Central memory CD8-positive, alpha-beta T cell (primary cell): ENCODE measurements around the gene BIRC3.
A peak's percentile ranks its signal among the peaks of the same experiment; 100 is the strongest.
"Not testable (repeated sequence)": the region's sequence is repeated elsewhere in the genome, so short reads cannot be mapped to it uniquely, and the experiment has no call there.

ENCODE experiments used
- ATAC-seq: fragments of 150-1000 bp; cut with Tn5 transposase; replicated peaks from 2 replicates; pipeline ENCODE4 v1.10.0; 2022; ENCODE audit warnings: mild to moderate bottlenecking, moderate FRiP score, moderate number of reproducible peaks; ENCODE audit not compliant: poor library complexity, severe bottlenecking; ENCODE audit errors: extremely low read depth
- DNase-seq, 2 donors: peaks; one replicate each; pipeline ENCODE4 v3.0.0; 2021; ENCODE audit warnings: low spot score in 2 of 2
- H3K27ac Mint-ChIP-seq: one replicate; pipeline ENCODE4 v1.8.0; 2022; ENCODE audit warnings: low read depth, mild to moderate bottlenecking, moderate library complexity, mixed read lengths
- H3K27me3 Mint-ChIP-seq: one replicate; pipeline ENCODE4 v1.8.0; 2022; ENCODE audit warnings: mixed read lengths
- H3K36me3 Mint-ChIP-seq: one replicate; pipeline ENCODE4 v1.8.0; 2022; ENCODE audit warnings: mild to moderate bottlenecking, moderate library complexity, mixed read lengths; ENCODE audit not compliant: insufficient read depth
- H3K4me1 Mint-ChIP-seq: one replicate; pipeline ENCODE4 v1.8.0; 2022; ENCODE audit warnings: mixed read lengths
- H3K4me3 Mint-ChIP-seq: one replicate; pipeline ENCODE4 v1.8.0; 2022; ENCODE audit warnings: mild to moderate bottlenecking, moderate library complexity, mixed read lengths
- H3K9me3 Mint-ChIP-seq: one replicate; pipeline ENCODE4 v1.8.0; 2022; ENCODE audit warnings: mixed read lengths

Gene BIRC3

DNA sequence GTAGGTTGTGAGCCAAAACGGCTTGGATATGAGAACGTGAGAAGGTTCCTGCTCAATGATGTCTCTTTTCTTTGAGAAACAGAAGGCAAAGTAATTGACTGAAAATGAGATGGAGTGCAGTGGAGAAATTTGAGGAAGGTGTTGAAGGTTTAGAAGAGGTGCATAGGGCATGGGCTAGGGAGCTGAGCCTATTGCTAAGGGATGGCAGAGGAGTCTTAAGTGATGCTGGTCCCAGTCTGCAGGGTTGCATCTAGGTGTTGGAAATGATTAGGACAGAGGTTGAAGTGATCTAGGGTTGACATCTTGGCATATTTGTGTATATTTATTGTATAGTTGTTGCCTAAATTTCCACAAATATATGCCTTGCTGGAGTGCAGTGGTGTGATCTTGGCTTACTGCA lies 2.3 kb downstream of the BIRC3 start:
- Mint-ChIP-seq H3K4me1 (peaks cover 48% of the 10 kb centered on the region), H3K27ac (peak overlapping the region; percentile 98), H3K36me3 (peaks cover 45% of the 10 kb centered on the region), H3K4me3 (peak overlapping the region; percentile 97), H3K27me3 (no peaks in the 10 kb centered on the region), H3K9me3 (no peaks in the 10 kb centered on the region)
- DNase-seq (no peak), ATAC-seq (no peak)

GRCh38 chr11:102320188-102320587 lies 2.9 kb downstream of the BIRC3 start:
- Mint-ChIP-seq H3K4me1 (peaks cover 45% of the 10 kb centered on the region), H3K27me3 (no peaks in the 10 kb centered on the region), H3K27ac (peak overlapping the region; percentile 98), H3K36me3 (peaks cover 50% of the 10 kb centered on the region), H3K4me3 (peak overlapping the region; percentile 97), H3K9me3 (no peaks in the 10 kb centered on the region)
- no peak for DNase-seq
- no peak for ATAC-seq

DNA sequence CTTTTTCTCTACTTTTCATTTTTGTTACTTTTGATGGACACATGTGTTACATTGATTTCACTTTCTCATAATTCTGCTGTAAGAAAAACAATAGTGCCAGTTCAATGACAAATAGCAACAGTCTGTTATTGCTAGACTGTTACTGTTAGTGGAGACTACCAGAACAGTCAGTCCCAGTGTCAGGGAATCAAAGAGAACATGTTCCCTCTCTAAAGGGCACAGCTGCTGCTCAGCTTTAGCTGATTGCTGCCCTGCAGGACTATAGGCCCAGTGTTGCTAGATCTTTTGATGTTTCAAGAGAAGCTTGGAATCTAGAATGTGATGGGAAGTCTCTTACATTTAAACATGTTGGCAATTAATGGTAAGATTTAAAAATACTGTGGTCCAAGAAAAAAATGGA lies 3.4 kb downstream of the BIRC3 start:
- H3K36me3 Mint-ChIP-seq = peaks cover 50% of the 10 kb centered on the region
- peak overlapping the region; percentile 97 for H3K4me3 Mint-ChIP-seq
- no peak for ATAC-seq
- no peak for DNase-seq
- peaks cover 45% of the 10 kb centered on the region for H3K4me1 Mint-ChIP-seq
- H3K27me3 Mint-ChIP-seq = no peaks in the 10 kb centered on the region
- no peaks in the 10 kb centered on the region for H3K9me3 Mint-ChIP-seq
- peak overlapping the region; percentile 98 for H3K27ac Mint-ChIP-seq

GRCh38 chr11:102322560-102322959 lies 5.3 kb downstream of the BIRC3 start:
- Mint-ChIP-seq H3K4me1 (peaks cover 39% of the 10 kb centered on the region), H3K9me3 (no peaks in the 10 kb centered on the region), H3K27me3 (no peaks in the 10 kb centered on the region), H3K36me3 (peaks cover 55% of the 10 kb centered on the region), H3K27ac (peak overlapping the region; percentile 98), H3K4me3 (peak overlapping the region; percentile 97)
- ATAC-seq = no peak
- no peak for DNase-seq

- Mint-ChIP-seq H3K36me3 (peaks cover 58% of the 10 kb centered on the region), H3K4me1 (peaks cover 34% of the 10 kb centered on the region), H3K27ac (no peak overlapping the region), H3K9me3 (no peaks in the 10 kb centered on the region), H3K27me3 (no peaks in the 10 kb centered on the region), H3K4me3 (no peak overlapping the region)
- ATAC-seq = no peak
- DNase-seq = no peak
Measured at GRCh38 chr11:102323542-102324251, 6.4 kb downstream of the BIRC3 start.

DNA sequence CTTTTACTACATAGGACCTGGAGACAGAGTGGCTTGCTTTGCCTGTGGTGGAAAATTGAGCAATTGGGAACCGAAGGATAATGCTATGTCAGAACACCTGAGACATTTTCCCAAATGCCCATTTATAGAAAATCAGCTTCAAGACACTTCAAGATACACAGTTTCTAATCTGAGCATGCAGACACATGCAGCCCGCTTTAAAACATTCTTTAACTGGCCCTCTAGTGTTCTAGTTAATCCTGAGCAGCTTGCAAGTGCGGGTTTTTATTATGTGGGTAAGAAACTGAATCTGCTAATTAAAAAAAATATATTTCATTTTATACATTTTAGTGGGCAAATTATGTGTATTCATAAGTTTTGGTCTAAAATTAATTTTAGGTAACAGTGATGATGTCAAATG lies 7.8 kb downstream of the BIRC3 start:
- no peak for DNase-seq
- no peaks in the 10 kb centered on the region for H3K9me3 Mint-ChIP-seq
- peaks cover 30% of the 10 kb centered on the region for H3K4me1 Mint-ChIP-seq
- no peak overlapping the region for H3K27ac Mint-ChIP-seq
- no peaks in the 10 kb centered on the region for H3K27me3 Mint-ChIP-seq
- no peak for ATAC-seq
- H3K4me3 Mint-ChIP-seq = no peak overlapping the region
- H3K36me3 Mint-ChIP-seq = peaks cover 66% of the 10 kb centered on the region

DNA sequence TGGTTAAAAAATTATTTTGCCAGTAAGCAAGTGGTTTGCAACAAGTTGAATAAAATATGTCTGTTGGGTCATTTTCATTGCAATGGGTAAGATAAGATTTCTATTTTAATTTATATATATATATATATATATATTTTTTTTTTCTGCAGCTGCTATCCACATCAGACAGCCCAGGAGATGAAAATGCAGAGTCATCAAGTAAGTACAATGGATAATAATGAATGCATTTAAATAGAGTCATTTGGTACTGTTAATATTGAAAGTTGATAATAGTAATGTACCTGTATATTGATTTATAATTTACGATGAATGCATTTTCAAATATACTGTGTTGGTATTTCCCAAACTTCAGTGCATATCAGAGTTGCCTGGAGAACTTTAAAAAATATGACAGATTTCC lies 11.5 kb downstream of the BIRC3 start:
- Mint-ChIP-seq H3K9me3 (no peaks in the 10 kb centered on the region), H3K27ac (no peak overlapping the region), H3K4me3 (no peak overlapping the region), H3K36me3 (peaks cover 81% of the 10 kb centered on the region), H3K4me1 (peaks cover 20% of the 10 kb centered on the region), H3K27me3 (no peaks in the 10 kb centered on the region)
- no peak for ATAC-seq
- no peak for DNase-seq

- Mint-ChIP-seq H3K27ac (no peak overlapping the region), H3K9me3 (no peaks in the 10 kb centered on the region), H3K27me3 (no peaks in the 10 kb centered on the region), H3K4me3 (no peak overlapping the region), H3K4me1 (peaks cover 20% of the 10 kb centered on the region), H3K36me3 (peaks cover 76% of the 10 kb centered on the region)
- no peak for ATAC-seq
- no peak for DNase-seq
Measured at GRCh38 chr11:102330231-102330630, 12.9 kb downstream of the BIRC3 start.

DNA sequence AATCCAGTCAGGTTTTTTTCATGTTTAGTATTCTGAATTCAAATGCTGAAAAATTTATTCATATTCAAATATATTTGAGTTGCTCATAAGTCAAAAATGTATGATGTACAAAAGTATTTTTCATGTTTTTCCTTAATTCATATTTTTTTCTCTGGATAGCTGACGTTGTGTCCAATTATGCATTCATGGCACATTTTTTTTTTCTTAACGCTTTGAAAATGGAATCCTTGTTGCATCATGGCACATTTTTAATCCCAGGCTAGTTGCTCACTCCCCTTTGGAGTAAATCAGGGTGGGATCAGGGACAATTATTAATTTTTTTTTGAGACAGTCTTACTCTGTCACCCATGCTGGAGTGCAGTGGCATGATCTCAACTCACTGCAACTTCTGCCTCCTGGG lies 14.1 kb downstream of the BIRC3 start:
- Mint-ChIP-seq H3K27me3 (no peaks in the 10 kb centered on the region), H3K27ac (no peak overlapping the region), H3K4me1 (peaks cover 20% of the 10 kb centered on the region), H3K9me3 (no peaks in the 10 kb centered on the region), H3K36me3 (peaks cover 73% of the 10 kb centered on the region), H3K4me3 (no peak overlapping the region)
- no peak for DNase-seq
- ATAC-seq = no peak

- Mint-ChIP-seq H3K4me3 (no peak overlapping the region), H3K36me3 (peaks cover 70% of the 10 kb centered on the region), H3K9me3 (no peaks in the 10 kb centered on the region), H3K4me1 (peaks cover 20% of the 10 kb centered on the region), H3K27ac (peak overlapping the region; percentile 66), H3K27me3 (no peaks in the 10 kb centered on the region)
- ATAC-seq (no peak), DNase-seq (no peak)
Measured at GRCh38 chr11:102332611-102332994, 15.3 kb downstream of the BIRC3 start.

DNA sequence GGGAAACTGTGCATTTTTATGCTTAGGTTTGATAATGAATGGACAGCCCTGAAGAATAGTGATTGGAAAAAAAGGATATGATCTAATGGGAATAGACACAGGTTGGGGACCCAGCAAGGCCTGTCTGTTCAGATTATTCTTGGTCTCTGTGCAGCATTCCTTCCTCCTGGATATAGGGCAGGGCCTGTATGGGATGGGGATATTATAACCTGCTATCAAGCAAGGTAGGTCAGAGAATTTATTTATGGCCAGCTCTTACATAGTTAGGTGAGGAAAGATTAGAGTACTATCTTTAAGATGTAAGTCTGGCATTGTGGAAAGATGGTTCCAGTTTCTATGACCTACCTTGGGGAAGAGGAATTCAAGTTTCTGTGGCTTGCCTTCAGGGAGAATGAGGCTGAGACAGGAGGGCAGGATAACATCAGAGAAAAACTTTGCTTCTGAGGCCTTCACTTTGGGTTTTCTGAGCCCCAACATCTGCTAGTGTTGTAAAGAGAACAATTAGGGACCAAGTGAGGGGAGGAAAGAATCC lies 21.3 kb downstream of the BIRC3 start:
- H3K36me3 Mint-ChIP-seq = peaks cover 26% of the 10 kb centered on the region
- H3K27me3 Mint-ChIP-seq = no peaks in the 10 kb centered on the region
- peaks cover 6% of the 10 kb centered on the region for H3K4me1 Mint-ChIP-seq
- no peaks in the 10 kb centered on the region for H3K9me3 Mint-ChIP-seq
- DNase-seq (no peak), ATAC-seq (no peak)
- peak overlapping the region; percentile 35 for H3K27ac Mint-ChIP-seq
- no peak overlapping the region for H3K4me3 Mint-ChIP-seq

DNA sequence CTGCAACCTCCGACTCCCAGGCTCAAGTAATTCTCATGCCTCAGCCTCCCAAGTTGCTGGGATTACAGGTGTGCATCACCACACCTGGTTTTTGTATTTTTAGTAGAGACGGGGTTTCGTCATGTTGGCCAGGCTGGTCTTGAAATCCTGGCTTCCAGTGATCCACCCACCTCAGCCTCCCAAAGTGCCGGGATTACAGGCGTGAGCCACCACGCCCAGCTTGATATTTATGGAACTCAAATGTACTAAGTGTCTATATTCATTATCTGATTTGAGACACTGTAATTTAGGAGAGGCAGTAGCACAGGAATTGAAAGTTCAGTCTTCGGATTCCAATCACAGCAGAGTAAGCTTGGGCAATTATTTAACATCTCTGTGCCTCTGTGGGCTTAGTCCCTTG lies 24.0 kb downstream of the BIRC3 start:
- not testable (repeated sequence) for H3K4me3 Mint-ChIP-seq, ATAC-seq, DNase-seq, H3K27ac Mint-ChIP-seq, H3K9me3 Mint-ChIP-seq, H3K27me3 Mint-ChIP-seq
- peaks cover 13% of the 10 kb centered on the region for H3K4me1 Mint-ChIP-seq
- H3K36me3 Mint-ChIP-seq = peaks cover 22% of the 10 kb centered on the region

GRCh38 chr11:102341844-102342318 lies 24.6 kb downstream of the BIRC3 start:
- Mint-ChIP-seq H3K4me3 (no peak overlapping the region), H3K4me1 (peaks cover 18% of the 10 kb centered on the region), H3K9me3 (no peaks in the 10 kb centered on the region), H3K27me3 (no peaks in the 10 kb centered on the region), H3K27ac (no peak overlapping the region), H3K36me3 (peaks cover 24% of the 10 kb centered on the region)
- DNase-seq (peak; percentile 64), ATAC-seq (peak; percentile 20)
